Non-pigmented ciliary epithelial cell (primary cell): ENCODE measurements around the gene RMND5B.
"Not testable (repeated sequence)": the region's sequence is repeated elsewhere in the genome, so short reads cannot be mapped to it uniquely, and the experiment has no call there.

Experiments
- DNase-seq: peaks from one replicate; pipeline ENCODE4 v3.0.0-alpha.2; 2010; ENCODE audit warnings: low read depth

Gene RMND5B, protein sequence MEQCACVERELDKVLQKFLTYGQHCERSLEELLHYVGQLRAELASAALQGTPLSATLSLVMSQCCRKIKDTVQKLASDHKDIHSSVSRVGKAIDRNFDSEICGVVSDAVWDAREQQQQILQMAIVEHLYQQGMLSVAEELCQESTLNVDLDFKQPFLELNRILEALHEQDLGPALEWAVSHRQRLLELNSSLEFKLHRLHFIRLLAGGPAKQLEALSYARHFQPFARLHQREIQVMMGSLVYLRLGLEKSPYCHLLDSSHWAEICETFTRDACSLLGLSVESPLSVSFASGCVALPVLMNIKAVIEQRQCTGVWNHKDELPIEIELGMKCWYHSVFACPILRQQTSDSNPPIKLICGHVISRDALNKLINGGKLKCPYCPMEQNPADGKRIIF

DNA sequence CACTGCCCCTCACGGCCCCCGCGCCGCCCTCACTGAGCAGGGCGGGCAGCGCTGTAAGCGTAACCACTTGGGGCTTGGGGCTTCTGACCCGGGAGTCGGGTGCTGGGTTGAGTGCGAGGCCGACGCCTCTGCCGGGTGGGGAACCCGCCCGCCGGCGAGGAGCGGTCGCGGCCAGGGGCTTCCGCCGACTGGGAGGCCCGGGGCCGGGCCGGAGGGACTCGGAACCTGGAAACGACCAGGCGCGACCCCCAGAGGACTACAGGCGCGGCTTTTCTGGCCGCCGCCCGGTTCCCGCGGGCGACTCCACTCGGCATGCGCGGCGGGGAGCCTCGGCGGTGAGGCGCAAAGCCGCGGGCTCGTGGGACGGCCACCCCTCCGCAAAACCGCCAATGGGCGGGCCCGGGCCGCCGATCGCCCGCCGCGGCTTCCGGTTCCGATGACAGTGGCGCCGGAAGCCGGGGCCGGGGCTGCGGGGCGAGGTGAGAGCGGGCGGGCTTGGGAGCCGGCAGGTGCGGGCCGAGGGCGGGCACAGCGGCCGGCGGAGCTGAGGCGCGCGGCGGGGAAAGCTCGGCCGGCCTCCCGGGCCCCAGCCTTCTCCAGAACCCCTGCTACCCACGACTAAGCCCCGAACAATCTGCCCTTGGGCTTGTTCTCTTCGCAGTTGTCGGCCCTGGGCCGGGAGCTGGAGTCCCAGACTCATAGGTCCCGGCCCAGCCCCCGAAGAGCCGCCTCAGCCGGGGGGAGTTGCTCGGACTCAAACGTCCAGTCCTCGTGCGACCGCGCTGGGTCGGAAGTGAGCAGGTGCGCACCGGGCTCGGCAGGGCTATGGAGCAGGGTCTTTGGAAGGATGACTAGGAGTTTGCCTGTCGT, at the start of gene RMND5B:
RMND5B (plus strand) TSS at position 439 of the 870 bp plus-strand sequence. CDS start 7,106 bp downstream, outside the sequence.
- DNase-seq: no peak

DNA sequence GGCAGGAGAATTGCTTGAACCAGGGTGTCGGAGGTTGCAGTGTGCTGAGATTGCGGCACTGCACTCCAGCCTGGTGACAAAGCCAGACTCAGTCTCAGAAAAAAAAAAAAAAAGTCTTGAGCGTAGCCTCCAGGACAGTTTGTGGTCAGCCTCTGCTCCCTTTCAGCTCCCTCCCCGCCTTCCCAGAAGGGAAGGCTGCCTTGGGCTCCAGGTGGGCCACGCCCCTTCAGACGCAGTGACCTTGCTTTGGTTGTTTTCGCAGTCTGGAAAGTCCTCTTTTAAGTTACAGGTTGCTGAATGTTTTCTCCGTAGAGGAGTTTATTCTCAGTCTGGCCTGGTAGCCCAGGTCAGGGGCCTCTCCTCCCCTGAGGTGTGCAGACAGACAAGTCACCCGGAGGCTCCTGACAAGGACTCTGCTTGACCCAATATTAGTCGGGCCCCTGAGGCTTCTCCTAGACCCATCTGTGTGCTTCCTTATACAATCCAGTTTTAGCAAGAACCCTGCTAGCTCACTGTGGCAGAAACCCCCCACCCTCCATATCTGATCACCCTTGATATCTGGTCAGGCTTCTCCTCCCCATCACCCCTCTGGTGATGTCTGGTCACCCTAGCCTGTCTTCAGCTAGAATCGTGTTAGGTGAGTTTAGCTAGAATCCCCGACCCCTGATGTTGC, 49.1 kb upstream of the RMND5B start:
- no peak for DNase-seq

DNA sequence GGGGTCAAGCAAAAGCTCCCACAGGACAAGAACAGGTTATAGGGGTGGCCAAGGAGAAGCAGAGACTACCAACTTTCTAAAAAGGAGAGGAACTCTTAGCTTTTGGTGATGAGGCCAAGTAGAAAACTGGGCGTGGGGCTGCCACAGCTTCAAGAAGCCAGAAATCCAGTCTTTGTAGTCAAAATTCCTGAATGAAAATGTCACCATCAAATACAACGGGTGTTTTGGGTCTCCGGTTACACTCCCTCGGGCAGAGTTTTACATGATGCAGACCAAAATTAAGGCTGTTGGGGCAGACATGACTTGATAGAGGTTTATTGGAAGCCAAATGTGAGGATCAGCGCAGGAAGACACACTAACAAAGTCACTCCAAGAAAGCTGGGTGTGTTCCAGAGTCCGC, 46.9 kb upstream of the RMND5B start:
- no peak for DNase-seq

DNA sequence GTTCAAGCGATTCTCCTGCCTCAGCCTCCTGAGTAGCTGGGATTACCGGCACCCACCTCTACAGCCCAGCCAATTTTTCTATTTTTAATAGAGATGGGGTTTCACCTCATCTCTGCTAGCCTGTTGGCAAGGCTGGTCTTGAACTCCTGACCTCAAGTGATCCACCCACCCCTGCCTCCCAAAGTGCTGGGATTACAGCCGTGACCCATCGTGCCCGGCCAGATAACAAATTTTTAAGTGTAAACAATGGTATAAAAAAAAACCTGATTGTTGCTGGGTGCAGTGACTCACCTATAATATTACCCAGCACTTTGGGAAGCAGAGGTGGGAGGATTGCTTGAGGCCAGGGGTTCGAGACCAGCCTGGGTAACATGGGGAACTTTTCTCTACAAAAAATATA, 45.5 kb upstream of the RMND5B start:
- no peak for DNase-seq

DNA sequence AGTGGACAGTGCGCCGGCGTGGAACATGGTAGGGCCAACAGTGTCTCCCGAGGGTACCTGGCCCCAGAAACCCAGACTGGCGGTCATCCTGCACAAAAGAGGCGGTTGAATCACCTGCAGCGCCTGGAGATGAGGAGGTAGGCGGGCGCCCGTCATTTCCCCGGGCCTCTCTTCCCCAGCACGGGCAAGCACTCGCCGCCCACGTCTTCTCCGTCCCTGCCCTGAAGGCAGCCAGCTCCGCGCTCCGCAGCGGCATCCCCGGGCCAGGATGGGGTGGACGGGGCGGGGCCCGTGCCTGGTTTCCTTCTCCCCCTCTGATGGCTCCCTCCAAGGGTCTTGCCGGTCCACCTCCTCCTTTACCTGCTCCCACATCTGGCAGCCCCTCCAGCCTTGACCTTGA, 44.5 kb upstream of the RMND5B start:
- DNase-seq: no peak

DNA sequence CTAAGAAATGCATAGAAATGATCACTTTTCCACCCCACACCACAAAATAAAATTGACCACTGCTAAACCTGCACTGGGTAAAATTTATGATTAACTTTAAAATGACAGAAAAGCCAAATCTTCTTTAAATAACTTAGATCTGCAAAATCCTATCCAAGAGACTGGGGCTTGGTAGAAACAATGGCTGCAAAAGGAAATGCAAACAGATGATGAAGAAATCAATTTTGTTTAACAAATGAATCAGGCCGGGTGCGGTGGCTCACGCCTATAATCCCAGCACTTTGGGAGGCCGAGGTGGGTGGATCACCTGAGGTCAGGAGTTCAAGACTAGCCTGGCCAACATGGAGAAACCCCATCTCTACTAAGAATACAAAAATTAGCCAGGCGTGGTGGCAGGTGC, 43.6 kb upstream of the RMND5B start:
- not testable (repeated sequence) for DNase-seq

DNA sequence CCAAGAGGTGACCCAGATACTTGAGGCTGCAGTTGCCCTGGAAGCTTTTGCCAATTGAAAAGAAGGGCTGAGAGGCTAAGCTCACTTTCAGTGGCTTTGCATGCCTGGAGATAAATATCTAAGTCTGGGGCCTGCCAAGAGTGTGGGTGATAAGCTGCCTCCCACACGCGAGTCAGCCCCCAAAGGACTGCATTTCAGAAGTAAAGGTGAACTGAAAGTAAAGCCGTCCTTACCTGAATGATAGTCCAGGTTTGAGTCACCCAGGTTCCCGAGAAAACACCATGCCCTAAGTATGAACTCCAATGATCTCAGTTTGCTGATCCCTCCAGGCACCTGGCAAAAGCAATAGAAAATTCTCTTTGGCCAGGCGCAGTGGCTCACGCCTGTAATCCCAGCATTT, 40.0 kb upstream of the RMND5B start:
- no peak for DNase-seq

DNA sequence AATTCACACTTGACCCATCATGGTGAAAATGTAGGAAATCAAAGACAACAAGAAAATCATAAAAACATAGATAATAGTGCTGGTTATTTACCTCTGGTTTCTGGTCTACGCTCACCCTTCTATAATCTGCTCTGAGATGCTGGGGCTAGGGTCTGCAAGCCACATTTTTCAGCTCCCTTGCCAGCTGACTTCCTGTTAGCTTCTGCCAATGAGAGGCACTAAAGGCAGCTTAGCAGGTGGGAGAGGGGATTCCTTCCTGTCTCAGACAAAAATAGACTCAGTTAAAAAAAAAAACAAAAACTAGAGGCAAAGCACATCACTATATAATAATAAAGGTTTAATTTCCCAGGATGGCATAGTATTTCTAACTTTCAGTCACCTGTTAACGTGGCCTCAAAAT, 37.7 kb upstream of the RMND5B start:
- no peak for DNase-seq

DNA sequence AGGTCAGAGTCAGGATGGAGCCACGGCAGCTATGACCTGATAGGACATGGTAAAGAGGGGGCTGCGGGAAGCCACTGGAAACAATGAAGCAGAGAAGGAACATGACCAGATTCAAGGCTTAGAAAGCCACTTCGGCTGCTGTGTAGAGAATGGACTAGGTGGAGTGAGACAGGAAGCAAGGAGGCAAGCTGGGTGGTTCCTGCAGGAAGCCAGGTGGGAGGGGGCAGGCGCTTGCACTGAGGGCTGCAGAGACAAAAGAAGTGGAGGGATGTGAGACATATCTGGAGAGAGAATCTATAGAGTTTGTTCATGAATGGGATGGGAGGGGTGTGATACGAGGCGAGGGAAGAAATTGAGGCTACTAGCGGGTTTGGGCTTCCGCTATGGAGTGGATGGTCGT, 36.5 kb upstream of the RMND5B start:
- no peak for DNase-seq

DNA sequence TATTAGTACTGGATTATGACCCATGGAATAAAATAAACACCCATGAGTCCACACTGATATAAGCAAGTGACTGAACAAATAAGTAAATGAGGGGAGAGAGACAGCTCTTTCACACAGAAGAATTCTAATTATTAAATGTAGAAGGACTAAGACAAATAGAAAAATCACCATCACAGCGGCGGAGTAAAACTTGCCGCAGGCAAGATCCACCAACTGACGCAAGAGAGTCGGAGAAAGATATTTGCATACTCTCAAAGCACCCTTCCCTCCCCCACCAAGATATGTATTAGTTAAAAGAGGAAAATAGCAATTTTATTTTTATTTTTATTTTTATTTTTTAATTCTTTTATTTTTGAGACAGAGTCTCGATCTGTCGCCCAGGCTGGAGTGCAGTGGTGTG, 32.1 kb upstream of the RMND5B start:
- no peak for DNase-seq

DNA sequence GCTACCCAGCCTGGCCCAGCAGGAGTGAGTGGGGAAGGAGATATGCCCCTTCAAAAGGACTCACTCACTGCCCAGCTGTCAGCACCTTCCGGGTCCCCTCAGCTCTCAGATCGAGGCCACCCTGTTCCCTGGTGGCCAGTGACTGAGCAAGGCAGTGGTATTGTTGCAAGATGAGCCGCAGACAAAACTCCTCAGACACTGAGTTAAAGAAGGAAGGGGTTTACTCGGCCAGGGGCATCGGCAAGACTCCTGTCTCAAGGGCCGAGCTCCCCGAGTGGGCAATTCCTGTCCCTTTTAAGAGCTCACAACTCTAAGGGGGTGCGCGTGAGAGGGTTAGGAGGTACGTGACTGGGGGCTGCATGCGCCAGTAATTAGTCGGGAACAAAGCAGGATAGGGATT, 27.2 kb upstream of the RMND5B start:
- DNase-seq: no peak

DNA sequence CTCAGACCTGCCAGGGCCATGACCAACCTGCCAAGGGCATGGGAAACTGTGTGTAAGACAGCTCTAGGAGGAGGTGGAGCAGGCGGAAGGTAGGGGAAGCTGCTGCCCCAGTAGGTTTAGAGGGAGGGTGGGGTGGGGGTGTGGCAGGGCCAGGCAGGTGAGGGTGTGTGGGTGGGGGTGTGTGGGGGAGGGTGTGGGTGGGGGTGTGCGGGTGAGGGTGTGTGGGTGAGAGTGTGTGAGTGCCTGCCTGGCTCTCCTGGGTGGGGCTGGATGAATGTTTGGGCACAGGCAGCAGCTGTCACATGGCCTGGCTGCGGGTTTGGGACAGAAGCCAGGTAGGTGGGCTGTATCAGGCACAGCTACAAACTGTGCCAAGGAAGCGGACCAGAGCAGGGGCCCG, 26.3 kb upstream of the RMND5B start:
- no peak for DNase-seq

DNA sequence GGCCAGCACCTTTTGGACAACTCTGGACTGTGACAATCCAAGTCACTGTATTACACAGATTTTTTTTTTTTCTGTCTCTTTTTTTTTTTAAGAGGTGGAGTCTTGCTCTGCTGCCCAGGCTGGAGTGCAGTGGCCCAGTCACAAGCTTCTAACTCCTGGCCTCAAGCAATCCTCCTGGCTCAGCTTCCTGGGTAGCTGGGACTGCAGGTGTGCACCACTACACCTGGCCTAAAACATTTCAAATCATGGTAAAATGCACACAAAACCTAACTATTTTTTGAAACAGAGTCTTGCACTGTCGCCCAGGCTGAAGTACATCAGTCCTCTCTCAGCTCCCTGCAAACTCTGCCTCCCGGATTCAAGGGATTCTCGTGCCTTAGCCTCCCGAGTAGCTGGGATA, 24.7 kb upstream of the RMND5B start:
- no peak for DNase-seq

DNA sequence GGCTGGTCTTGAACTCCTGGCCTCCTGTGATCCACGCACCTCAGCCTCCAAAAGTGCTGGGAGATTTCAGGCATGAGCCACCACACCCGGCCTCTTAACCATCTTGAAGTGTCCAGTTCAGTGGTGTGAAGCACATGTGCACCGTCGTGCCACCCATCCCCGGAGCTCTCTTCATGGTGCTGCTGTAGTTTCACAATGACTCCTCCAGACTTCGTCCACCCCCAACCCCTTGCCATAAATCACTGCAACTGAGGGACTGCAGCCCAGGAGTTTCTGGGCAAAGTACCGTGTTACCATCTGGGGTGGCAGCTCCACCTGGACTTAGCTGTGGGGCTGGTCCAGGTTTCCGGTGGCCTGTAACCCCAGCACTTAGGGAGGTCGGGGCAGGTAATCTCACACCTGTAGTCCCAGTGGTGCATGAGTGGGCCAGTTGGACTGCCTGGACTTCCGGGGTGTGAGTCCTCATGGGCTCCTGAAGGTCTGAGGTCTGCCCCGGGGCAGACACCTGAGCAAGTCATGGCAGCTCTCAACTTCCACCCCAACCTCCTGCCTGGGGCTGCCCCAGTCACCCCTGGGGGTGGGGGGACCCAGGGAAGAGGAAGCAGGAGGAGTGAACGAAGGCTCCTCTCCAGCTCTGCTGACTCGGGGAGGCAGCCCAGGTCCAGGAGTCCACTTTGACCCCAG, 24.1 kb upstream of the RMND5B start:
- DNase-seq: no peak

DNA sequence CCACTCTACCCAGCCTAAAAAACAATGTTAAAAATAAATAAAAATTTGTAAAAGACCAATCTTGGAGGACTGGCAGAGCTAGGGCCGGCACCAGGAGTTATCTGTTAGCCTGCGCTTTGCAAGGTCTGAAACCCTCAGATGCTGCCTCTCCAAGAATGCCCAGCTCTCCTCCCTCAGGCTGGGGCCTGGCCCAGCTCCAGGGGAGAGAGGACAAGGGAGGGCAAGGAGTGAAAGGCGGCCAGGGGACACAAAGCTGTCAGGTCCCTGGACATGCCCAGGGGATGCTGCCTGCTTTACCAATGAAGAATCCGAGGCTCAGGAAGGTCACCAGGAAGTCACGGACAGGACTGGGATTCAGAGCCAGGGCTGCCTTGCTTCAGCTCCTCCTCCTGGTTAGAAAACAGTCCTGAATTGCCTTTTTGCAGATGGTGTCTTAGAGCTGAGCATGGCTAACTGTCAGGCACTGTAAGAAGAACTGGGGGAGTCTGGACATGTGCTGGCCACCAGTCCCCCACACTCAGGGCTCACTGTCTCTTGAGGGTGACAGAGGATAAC, 23.0 kb upstream of the RMND5B start:
- no peak for DNase-seq

DNA sequence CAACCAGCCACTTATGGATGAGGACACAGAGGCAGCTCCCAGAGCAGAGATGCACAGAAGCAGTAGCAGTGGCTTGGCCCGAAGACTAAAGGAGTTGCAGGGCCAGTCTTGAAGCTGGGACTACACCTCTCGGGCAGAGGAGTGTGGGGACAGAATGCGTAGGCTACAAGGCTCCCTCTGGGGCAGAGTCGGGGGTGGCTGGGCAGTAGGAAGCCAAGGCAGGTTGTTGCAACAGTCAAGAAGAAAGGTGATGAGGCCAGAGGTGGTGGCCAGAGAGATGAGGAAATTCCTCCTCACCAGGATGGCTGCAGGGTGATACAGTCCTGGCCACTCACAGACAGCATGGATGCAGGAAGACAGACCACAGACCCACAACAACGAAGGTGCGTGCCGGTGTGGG, 22.4 kb upstream of the RMND5B start:
- DNase-seq: no peak

DNA sequence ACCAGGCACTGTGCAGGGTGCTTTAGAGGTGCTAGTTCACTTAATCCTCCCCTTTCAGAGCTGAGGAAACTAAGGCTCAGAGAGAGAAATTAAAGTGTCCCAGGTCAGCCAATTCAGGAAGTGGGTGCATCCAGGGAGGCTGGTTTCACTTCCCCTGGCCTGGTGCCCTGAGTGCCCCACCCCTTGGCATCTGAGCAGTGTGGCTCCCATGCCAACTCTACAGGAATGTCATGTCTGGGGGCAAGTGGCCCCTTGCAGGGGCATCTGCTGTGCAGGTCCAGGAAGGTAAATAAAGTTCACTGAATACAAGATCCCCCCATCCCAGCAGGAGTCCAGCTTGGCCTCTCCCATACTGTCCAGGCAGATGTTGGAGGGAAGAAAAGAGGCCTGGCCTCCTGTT, 21.8 kb upstream of the RMND5B start:
- no peak for DNase-seq

DNA sequence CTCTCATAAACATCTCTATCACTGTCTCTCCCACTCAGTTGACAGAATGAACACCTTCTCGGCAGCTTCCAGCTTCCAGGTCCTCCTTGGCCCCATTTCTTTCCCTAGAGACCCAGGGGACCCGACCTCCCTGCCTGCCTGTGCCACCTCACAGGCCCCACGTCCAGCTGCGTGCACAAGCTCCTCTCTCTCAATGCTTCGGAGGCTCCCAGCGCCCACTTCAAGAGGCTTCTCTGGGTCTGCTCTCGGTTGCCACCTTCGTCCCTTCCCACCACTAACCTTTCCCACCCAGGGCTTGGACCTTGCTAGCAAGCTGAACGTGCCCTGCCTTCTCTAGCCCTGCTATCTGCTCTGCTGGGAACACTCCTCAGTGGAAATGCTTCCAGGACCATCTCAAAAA, 20.3 kb upstream of the RMND5B start:
- DNase-seq: no peak

DNA sequence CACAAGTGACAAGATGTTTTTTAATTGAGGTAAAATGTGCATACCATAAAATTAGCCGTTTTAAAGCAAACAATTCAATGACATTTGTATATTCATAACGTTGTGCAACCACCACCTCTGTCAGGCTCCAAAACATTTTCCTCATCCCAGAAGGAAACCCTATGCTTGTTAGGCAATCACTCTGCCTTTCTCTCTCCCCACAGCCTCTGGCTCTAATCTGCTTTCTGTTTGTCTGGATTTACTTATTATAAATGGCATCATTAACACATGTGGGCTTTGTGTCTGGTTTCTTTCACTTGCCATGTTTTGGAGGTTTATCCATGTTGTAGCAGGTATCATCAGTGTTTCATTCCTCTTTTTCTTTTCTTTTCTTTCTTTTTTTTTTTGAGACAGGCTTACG, 18.9 kb upstream of the RMND5B start:
- DNase-seq: no peak

DNA sequence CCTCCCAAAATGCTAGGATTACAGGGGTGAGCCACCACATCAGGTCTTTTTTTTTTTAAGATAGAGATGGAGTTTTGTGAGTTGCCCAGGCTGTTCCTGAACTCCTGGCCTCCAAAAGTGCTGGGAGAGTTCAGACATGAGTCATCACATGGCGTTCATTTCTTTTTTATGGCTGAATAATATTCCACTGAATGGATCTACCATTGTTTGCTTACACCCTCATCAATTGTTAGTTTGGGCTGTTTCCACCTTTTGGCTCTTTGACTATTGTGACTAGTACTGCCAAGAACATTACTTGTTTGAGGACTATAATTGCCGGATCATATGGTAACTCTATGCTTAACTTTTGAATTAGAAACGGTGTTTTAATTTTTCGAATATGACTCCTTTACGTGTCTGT, 18.3 kb upstream of the RMND5B start:
- no peak for DNase-seq

DNA sequence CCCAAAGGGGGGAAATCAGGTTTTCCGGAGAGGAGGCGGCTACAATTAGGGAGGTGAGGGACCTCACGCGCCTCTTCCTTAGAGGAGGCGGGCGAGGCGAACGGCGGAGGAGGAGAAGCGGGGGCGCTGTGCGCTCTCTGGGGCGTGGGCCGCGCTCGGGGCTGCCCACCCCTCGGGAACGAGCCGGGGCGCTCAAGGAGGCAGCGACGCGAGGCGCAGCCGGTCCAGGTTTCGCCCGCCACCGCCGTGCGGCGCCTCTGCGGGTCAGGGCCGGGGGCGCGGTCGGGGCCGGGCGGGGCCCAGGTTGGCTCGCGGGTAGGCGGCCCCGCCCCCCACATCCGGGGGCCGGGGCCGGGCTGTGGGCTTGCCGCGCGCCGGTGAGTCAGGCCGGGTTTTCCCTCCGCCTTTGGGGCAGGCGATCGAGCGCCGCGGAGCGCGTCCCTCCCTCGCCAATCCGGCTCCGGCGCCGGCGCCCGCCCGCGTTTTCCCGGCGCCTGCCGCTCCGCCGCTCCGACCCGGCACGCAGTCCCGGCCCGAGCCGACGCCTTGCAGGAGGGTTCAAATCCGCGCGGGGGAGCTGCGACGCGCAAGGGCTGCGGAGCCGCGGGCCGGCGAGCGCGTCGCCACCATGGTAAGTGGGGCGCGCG, 17.6 kb upstream of the RMND5B start, which contains the start of gene N4BP3:
N4BP3 (plus strand) TSS at position 392 of the 647 bp plus-strand sequence. CDS start 6,052 bp downstream, outside the sequence.
- no peak for DNase-seq
